Heart right ventricle (tissue), 16 donors: ENCODE results near the gene ARFGEF3. TPM values are rescaled to one million over a fixed set of nuclear protein-coding genes. Genes with fewer than 3 reads are reported as not detected.

ENCODE experiments used
- ATAC-seq, 8 donors: fragments of 200-7000 bp; cut with Tn5 transposase; one replicate each; pipeline ENCODE4 v1.9.1; 2020; ENCODE audit warnings: mild to moderate bottlenecking in 8 of 8, moderate library complexity in 8 of 8, moderate number of reproducible peaks in 1 of 8
- DNase-seq, 2 donors: peaks; one replicate each; pipeline ENCODE4 v3.0.0-alpha.2; 2020
- H3K27ac ChIP-seq, 10 donors: fragments of 200-600 bp; sonication (generic) in 2 of 10; one replicate each; pipeline versions ENCODE4 v1.5.0 to v1.8.0; 2020 to 2022; ENCODE audit warnings: mild to moderate bottlenecking in 3 of 10
- H3K27me3 ChIP-seq, 7 donors: fragments of 200-600 bp; one replicate each; pipeline ENCODE4 v1.8.0; 2021 to 2022; ENCODE audit warnings: mild to moderate bottlenecking in 2 of 7
- H3K36me3 ChIP-seq, 9 donors: fragments of 200-600 bp; sonication (generic) in 1 of 9; one replicate each; pipeline versions ENCODE4 v1.5.0 to v1.8.0; 2020 to 2022; ENCODE audit warnings: mild to moderate bottlenecking in 2 of 9
- H3K4me1 ChIP-seq, 9 donors: fragments of 200-600 bp; sonication (generic) in 1 of 9; one replicate each; pipeline versions ENCODE4 v1.5.0 to v1.8.0; 2020 to 2022; ENCODE audit warnings: mild to moderate bottlenecking in 4 of 9
- H3K4me3 ChIP-seq, 10 donors: fragments of 200-600 bp; sonication (generic) in 2 of 10; one replicate each; pipeline versions ENCODE4 v1.5.0 to v1.8.0; 2020 to 2022; ENCODE audit warnings: mild to moderate bottlenecking in 7 of 10, moderate library complexity in 2 of 10
- H3K9me3 ChIP-seq, 11 donors: fragments of 200-600 bp in 10 of 11; sonication (generic) in 2 of 11; one replicate each; pipeline versions ENCODE4 v1.5.0 to v1.8.0; 2013 to 2022; ENCODE audit warnings: mild to moderate bottlenecking in 2 of 11, control low read depth in 1 of 11, moderate library complexity in 1 of 11
- WGBS, 2 donors: extraction: QIAGEN DNeasy Blood & Tissue Kit; methylation state at CpG; one replicate each; pipeline ENCODE4 v1.1.7; 2013; ENCODE audit warnings: inconsistent platforms in 1 of 2; 5-methylcytosine and 5-hydroxymethylcytosine counted together
- intact Hi-C, 10 donors: fragments of 100-400 bp; cut with DNase I; formaldehyde crosslinking; loops; one replicate each; pipeline versions ENCODE4 v1.11.1 to v1.14.2; 2022
- polyA plus RNA-seq, 2 donors: library from polyadenylated mRNA; stranded (reverse); fragments of 200-250 nt; gene quantifications; one replicate each; pipeline ENCODE4 v1.2.3, GENCODE V29; 2013
- total RNA-seq, 10 donors: library from RNA; stranded (reverse); fragmentation: NEBNext Ultra II Directional in 3 of 10; extraction: Animal tissue kit (Norgen Biotek cat#: 25700) in 3 of 10; gene quantifications; one replicate each; pipeline versions ENCODE4 v1.2.1 to v1.2.4, GENCODE V29; 2021 to 2023
- TF ChIP-seq, protein P1 (sequence below), 9 donors: fragments of 200-600 bp; sonication (generic) in 2 of 9; IDR thresholded peaks; one replicate each; pipeline versions ENCODE4 v1.5.0 to v1.8.0; 2021 to 2022; ENCODE audit warnings: antibody characterized with exemption in 9 of 9, mild to moderate bottlenecking in 5 of 9, moderate library complexity in 1 of 9
- donor health status: Arrhythmogenic right ventricular cardiomyopathy.
- donor health status: ischemic (EF 13 %, LVEDD 7.1; RV severe dilation, severe dysfunction).
- donor health status: healthy with polysubstance abuse.
- donor health status: DM: no; HTN: yes; CAD: no.
- donor health status: DM: no; HTN: no; CAD: no.
- donor health status: ischemic (EF 25% LVEDD 6.9; RV normal size, moderate dysfunction).
- donor health status: ischemic (EF 25% LVEDD 5.7; RV mildly dilated, moderate dysfunction).
- donor health status: healthy.
- donor health status: DM: yes; HTN: yes; CAD: no.
- donor health status: Ischemic cardiomyopathy.
- donor health status: ischemic (EF 35%, LVEDD 5.7; RV mildly dilated, moderate dysfunction).
- donor health status: nonischemic (EF 11% LVEDD 7.7; RV severe dilation, severe dysfunction).
- donor health status: DM: yes; HTN: yes; CAD: no.
- donor health status: PGD.
- donor health status: ischemic (EF 29% LVEDD 5.4; RV normal size, mild dysfunction).
- donor health status: nonischemic (EF 23%, LVEDD 6.1; RV moderate dilation, normal function).

The ARFGEF3 gene
- total and polyA plus RNA-seq, 12 donors: 0.33 to 11.1 (median 3.3) TPM

DNA sequence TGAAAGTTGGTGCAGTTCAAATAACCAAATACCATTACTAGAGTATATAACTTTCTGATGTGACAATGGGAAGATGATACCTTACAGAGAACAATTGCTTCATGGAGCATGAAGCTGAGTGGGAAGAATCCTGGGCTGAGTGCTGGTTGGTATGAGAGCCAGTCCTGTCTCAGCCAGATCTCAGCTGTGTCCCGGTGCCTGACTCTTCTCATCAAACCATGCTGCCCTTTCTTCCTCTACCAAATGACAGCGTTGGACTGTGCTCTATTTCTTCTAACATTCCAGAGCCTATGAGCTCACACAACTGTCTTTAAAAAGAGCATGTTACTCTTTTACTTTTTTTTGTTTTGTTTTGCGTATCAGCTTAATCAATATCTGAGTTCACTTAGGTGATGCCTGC is 84.0 kb downstream of the ARFGEF3 start:
- Histone ChIP-seq H3K27ac (no peak overlapping the region), H3K4me1 (no peaks in the 10 kb centered on the region), H3K4me3 (no peak overlapping the region), H3K36me3 (no peaks in the 10 kb centered on the region), H3K27me3 (no peaks in the 10 kb centered on the region), H3K9me3 (no peaks in the 10 kb centered on the region)
- TF ChIP-seq, protein P1, sequence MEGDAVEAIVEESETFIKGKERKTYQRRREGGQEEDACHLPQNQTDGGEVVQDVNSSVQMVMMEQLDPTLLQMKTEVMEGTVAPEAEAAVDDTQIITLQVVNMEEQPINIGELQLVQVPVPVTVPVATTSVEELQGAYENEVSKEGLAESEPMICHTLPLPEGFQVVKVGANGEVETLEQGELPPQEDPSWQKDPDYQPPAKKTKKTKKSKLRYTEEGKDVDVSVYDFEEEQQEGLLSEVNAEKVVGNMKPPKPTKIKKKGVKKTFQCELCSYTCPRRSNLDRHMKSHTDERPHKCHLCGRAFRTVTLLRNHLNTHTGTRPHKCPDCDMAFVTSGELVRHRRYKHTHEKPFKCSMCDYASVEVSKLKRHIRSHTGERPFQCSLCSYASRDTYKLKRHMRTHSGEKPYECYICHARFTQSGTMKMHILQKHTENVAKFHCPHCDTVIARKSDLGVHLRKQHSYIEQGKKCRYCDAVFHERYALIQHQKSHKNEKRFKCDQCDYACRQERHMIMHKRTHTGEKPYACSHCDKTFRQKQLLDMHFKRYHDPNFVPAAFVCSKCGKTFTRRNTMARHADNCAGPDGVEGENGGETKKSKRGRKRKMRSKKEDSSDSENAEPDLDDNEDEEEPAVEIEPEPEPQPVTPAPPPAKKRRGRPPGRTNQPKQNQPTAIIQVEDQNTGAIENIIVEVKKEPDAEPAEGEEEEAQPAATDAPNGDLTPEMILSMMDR (IDR thresholded peaks at IDR 0.05): no peak
- intact Hi-C loops: no loop called here
- ATAC-seq (no peak), DNase-seq (no peak)
- whole genome bisulfite sequencing, 2 donors: 67 to 68% methylated on average over 3 of the region's 3 CpGs

DNA sequence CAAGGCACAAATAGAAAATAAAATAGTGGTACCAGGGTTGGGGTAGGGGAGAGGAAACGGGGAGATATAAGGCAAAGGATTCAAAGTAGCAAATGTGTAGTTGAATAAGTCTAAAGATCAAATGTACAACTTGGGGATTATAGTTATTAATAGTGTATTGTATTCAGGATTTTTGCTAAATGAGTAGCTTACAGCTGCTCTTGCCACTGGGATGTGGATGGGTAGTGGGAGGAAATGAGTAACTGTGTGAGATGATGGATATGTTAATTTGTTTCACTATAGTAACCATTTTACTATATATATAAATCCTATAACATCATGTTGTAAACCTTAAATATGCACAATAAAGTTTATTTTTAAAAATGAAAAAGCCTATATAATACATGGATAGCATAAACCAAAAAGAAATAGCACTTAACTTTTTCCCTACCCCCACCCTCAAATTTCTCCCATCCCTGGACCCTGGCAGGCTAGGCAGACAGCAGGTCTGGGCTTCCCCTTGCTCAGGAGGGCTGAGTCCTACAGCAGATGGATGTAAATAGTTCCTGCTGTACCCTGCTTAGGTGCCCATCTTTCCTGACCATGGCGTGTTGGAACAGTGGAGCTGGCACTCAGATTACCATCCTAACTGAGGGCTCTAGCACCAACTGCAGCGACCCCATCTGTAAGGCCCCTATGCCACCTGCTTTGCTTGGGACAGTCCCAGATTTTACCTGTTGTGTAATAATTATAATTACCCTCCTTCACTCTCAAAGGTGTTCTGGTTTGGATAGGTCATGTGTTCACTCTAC is 85.1 kb downstream of the ARFGEF3 start:
- Histone ChIP-seq H3K4me1 (peaks cover 0 to 6% (median 0%) of the 10 kb centered on the region in 9 donors), H3K27me3 (no peaks in the 10 kb centered on the region), H3K27ac (no peak overlapping the region), H3K9me3 (no peaks in the 10 kb centered on the region), H3K36me3 (no peaks in the 10 kb centered on the region), H3K4me3 (no peak overlapping the region)
- TF ChIP-seq, protein P1 (IDR thresholded peaks at IDR 0.05): no peak
- whole genome bisulfite sequencing, 2 donors: 95% methylated on average over 3 of the region's 3 CpGs
- intact Hi-C loops: no loop called here
- DNase-seq: no peak
- ATAC-seq: no peak

DNA sequence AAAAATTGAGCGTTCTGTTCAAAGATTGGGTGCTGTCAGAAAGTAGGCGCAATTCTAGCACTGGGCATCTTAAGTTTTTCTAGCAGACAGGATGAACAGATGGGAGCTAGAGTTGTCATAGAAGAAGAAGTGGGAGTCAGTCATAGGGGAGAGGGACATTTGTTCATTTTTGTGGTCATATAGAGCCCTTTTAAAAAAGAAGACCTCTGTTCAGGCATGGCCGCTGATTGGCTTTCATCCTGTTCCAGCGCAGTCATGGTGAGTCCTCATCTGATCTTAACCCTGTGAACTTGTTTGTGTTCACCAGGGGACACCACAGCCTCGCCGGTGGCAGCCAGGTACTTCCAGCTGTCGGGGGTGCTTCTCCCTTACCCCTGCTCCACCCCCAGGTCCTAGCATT is 86.3 kb downstream of the ARFGEF3 start:
- Histone ChIP-seq H3K27me3 (no peaks in the 10 kb centered on the region), H3K27ac (no peak overlapping the region), H3K4me1 (peaks cover 0 to 6% (median 0%) of the 10 kb centered on the region in 9 donors), H3K9me3 (no peaks in the 10 kb centered on the region), H3K4me3 (no peak overlapping the region), H3K36me3 (no peaks in the 10 kb centered on the region)
- DNase-seq (no peak), ATAC-seq (no peak)
- intact Hi-C loops: no loop called here
- 85 to 93% methylated on average over 7 of the region's 7 CpGs for WGBS, 2 donors
- TF ChIP-seq, protein P1 (IDR thresholded peaks at IDR 0.05): no peak

DNA sequence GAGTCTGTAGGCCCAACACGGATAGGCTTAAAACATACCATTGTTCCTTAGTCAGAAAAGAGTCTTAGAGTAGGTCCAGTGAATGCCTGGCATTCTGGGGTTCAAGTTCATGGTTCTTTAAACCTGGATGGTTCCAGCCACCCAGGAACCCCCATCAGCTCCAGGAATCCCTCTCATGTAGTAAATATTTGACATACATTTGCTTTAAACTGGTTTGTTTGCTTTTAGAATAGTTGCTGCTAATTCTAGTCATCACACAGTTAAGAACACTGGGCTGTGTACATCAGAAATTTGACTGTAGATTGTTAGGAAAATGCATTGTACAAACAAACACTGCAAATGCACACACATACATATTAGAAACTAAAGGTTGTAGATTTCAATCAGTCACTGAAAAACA is 87.1 kb downstream of the ARFGEF3 start:
- intact Hi-C loops: no loop called here
- 72 to 83% methylated on average over 1 of the region's 1 CpG for WGBS, 2 donors

More for the DNA sequence above, 87.1 kb downstream of the ARFGEF3 start:
- no peak overlapping the region for H3K27ac ChIP-seq
- DNase-seq (no peak), ATAC-seq (no peak)
- no peaks in the 10 kb centered on the region for H3K9me3 ChIP-seq
- H3K27me3 ChIP-seq: no peaks in the 10 kb centered on the region
- H3K4me3 ChIP-seq: no peak overlapping the region
- no peaks in the 10 kb centered on the region for H3K36me3 ChIP-seq
- peaks cover 0 to 6% (median 0%) of the 10 kb centered on the region in 9 donors for H3K4me1 ChIP-seq
- TF ChIP-seq, protein P1 (IDR thresholded peaks at IDR 0.05): no peak
